ENCODE results near the gene ARID1B. TPM values are rescaled to one million over a fixed set of nuclear protein-coding genes. Genes with fewer than 3 reads are reported as not detected.

Gene ARID1B
- total RNA-seq, 1 experiment from 2014 or later: 86.3 TPM

DNA sequence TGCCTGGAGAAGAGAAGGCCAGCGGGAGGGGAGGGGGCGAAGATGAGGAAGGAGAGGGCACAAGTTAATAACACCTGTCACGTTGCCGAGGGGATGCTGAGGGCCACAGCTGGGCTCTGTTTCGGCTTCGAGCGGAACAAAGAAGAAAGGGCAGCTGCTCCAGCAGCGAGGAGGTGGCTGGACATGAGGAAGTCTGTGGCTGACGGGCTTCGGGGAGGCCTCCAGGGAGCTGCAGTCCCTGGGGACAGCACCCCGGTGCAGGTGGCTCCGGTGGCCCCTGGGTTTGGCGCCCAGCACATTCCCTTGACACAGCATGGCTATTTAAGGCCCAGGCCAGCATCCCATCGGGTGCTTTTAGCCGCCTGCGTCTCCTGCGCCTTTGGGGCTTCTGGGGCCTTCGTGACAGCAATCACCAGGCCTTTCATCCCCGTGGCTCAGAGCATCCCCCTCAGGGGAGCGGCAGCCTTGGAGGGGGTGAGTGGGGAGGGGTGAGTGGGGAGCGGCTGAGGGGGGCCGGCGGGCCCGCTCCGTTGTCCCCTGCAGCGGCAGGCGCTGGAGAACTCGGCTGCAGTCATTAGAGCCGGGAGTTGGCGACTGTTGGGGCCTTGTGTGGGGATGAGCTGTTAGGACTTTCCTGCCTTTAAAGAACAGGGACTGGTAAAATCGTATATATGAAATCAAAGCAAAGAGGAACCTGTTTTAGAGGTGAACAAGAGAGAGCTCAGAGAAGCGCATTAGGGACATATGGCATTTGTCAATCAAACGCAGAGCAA is 447.2 kb downstream of the ARID1B start:
- no peak overlapping the region for H3K4me3 ChIP-seq (ENCODE audit: low read depth, low read length, poor library complexity, severe bottlenecking)
- peaks cover 5% of the 10 kb centered on the region for H3K4me1 ChIP-seq (ENCODE audit: insufficient read depth, low read length, poor library complexity, severe bottlenecking)
- intact Hi-C loops (cut with micrococcal nuclease; ENCODE audit: unreplicated experiment): no loop called here
- no peak overlapping the region for H3K27ac ChIP-seq (ENCODE audit: low read depth, low read length, poor library complexity, severe bottlenecking)
- CTCF ChIA-PET: no interaction called here
- no peaks in the 10 kb centered on the region for H3K36me3 ChIP-seq (ENCODE audit: insufficient read depth, low read length, poor library complexity, severe bottlenecking)
- no peak for TF ChIP-seq CTCF (conservative IDR thresholded peaks at IDR 0.05; ENCODE audit: low read depth, low read length)
- TF ChIP-seq EZH2 (IDR thresholded peaks at IDR 0.05; ENCODE audit: borderline replicate concordance, low read depth, low read length, poor library complexity, severe bottlenecking): no peak
- POLR2A ChIA-PET (ENCODE audit: low non-redundant PET): no interaction called here
- DNase-seq (ENCODE audit: low spot score): no peak
- BruUV-seq (replicated peaks): no TSS peak
- H3K9me3 ChIP-seq (ENCODE audit: low read depth, low read length, poor library complexity, severe bottlenecking): no peaks in the 10 kb centered on the region
- no peaks in the 10 kb centered on the region for H3K27me3 ChIP-seq (replicated peaks; ENCODE audit: insufficient read depth, low read depth, low read length, poor library complexity)

GRCh38 chr6:157224951-157225574 is 447.9 kb downstream of the ARID1B start:
- Histone ChIP-seq H3K4me3 (ENCODE audit: low read depth, low read length, poor library complexity, severe bottlenecking) (no peak overlapping the region), H3K36me3 (ENCODE audit: insufficient read depth, low read length, poor library complexity, severe bottlenecking) (no peaks in the 10 kb centered on the region), H3K9me3 (ENCODE audit: low read depth, low read length, poor library complexity, severe bottlenecking) (no peaks in the 10 kb centered on the region), H3K4me1 (ENCODE audit: insufficient read depth, low read length, poor library complexity, severe bottlenecking) (peaks cover 5% of the 10 kb centered on the region), H3K27ac (ENCODE audit: low read depth, low read length, poor library complexity, severe bottlenecking) (no peak overlapping the region), H3K27me3 (replicated peaks; ENCODE audit: insufficient read depth, low read depth, low read length, poor library complexity) (no peaks in the 10 kb centered on the region)
- ChIA-PET POLR2A (ENCODE audit: low non-redundant PET) (no interaction called here), CTCF (no interaction called here)
- DNase-seq (ENCODE audit: low spot score): no peak
- intact Hi-C loops (cut with micrococcal nuclease; ENCODE audit: unreplicated experiment): no loop called here
- TF ChIP-seq CTCF (conservative IDR thresholded peaks at IDR 0.05; ENCODE audit: low read depth, low read length) (no peak), EZH2 (IDR thresholded peaks at IDR 0.05; ENCODE audit: borderline replicate concordance, low read depth, low read length, poor library complexity, severe bottlenecking) (no peak)
- BruUV-seq (replicated peaks): no TSS peak

DNA sequence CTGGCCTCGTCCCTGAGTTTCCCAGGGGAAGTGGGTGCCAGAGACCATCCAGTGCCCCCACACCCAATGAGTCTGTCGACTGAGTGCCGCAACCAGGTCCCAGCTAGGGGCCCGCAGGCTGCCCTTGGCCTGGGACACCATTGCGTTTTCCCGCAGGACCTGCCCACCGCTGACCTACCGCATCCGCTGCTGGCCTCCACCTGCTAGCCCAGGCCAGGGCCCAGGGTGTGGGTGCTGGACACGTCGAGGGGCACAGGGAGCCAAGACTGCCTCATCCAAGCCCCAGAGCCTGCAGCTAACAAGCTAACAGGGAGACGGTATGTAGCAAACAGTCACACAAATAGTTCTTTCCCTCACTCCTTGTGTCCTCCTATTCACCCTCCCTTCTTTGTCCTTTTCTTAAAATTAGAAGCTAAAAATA is 448.4 kb downstream of the ARID1B start:
- no peaks in the 10 kb centered on the region for H3K36me3 ChIP-seq (ENCODE audit: insufficient read depth, low read length, poor library complexity, severe bottlenecking)
- intact Hi-C loops (cut with micrococcal nuclease; ENCODE audit: unreplicated experiment): no loop called here
- ChIA-PET POLR2A (ENCODE audit: low non-redundant PET) (no interaction called here), CTCF (interaction anchor here (0.6 kb wide), 1 partner anchor 57 kb away, joined by 16 read pairs; no protein-coding TSS in a partner anchor)
- H3K9me3 ChIP-seq (ENCODE audit: low read depth, low read length, poor library complexity, severe bottlenecking): no peaks in the 10 kb centered on the region
- TF ChIP-seq CTCF (conservative IDR thresholded peaks at IDR 0.05; ENCODE audit: low read depth, low read length) (no peak), EZH2 (IDR thresholded peaks at IDR 0.05; ENCODE audit: borderline replicate concordance, low read depth, low read length, poor library complexity, severe bottlenecking) (no peak)
- no TSS peak for BruUV-seq (replicated peaks)
- H3K4me1 ChIP-seq (ENCODE audit: insufficient read depth, low read length, poor library complexity, severe bottlenecking): peaks cover 4% of the 10 kb centered on the region
- no peak overlapping the region for H3K27ac ChIP-seq (ENCODE audit: low read depth, low read length, poor library complexity, severe bottlenecking)
- no peak for DNase-seq (ENCODE audit: low spot score)
- no peaks in the 10 kb centered on the region for H3K27me3 ChIP-seq (replicated peaks; ENCODE audit: insufficient read depth, low read depth, low read length, poor library complexity)
- H3K4me3 ChIP-seq (ENCODE audit: low read depth, low read length, poor library complexity, severe bottlenecking): no peak overlapping the region
